ENCODE data around the gene DDX3Y.

The DDX3Y gene

GRCh38 chrY:12896973-12897372 lies 7.7 kb upstream of the DDX3Y start:
- Histone ChIP-seq H3K27me3 (ENCODE audit: insufficient read depth, poor library complexity, severe bottlenecking) (no peaks in the 10 kb centered on the region), H3K27ac (replicated peaks) (no peak overlapping the region), H3K4me3 (replicated peaks; ENCODE audit: insufficient read depth, low read length) (no peak overlapping the region)
- TF ChIP-seq POLR2AphosphoS5 (IDR thresholded peaks at IDR 0.05; ENCODE audit: low read depth) (no peak), GABPA (IDR thresholded peaks at IDR 0.05; ENCODE audit: low read depth) (no peak), REST (IDR thresholded peaks at IDR 0.05; ENCODE audit: insufficient replicate concordance, low read depth) (no peak), SPI1 (IDR thresholded peaks at IDR 0.05; ENCODE audit: borderline replicate concordance, low read depth) (no peak), CTCF (IDR thresholded peaks at IDR 0.05; ENCODE audit: insufficient read depth, low read length) (no peak)
- no peak for DNase-seq (ENCODE audit: low read depth in 1 of 2, low spot score in 1 of 2)

GRCh38 chrY:12898604-12899003 lies 6.1 kb upstream of the DDX3Y start:
- no peak for DNase-seq (ENCODE audit: low read depth in 1 of 2, low spot score in 1 of 2)
- no peak for TF ChIP-seq SPI1 (IDR thresholded peaks at IDR 0.05; ENCODE audit: borderline replicate concordance, low read depth)
- TF ChIP-seq REST (IDR thresholded peaks at IDR 0.05; ENCODE audit: insufficient replicate concordance, low read depth): no peak
- no peak for TF ChIP-seq POLR2AphosphoS5 (IDR thresholded peaks at IDR 0.05; ENCODE audit: low read depth)
- TF ChIP-seq GABPA (IDR thresholded peaks at IDR 0.05; ENCODE audit: low read depth): no peak
- TF ChIP-seq CTCF (IDR thresholded peaks at IDR 0.05; ENCODE audit: insufficient read depth, low read length): no peak
- Histone ChIP-seq H3K27me3 (ENCODE audit: insufficient read depth, poor library complexity, severe bottlenecking) (no peaks in the 10 kb centered on the region), H3K4me3 (replicated peaks; ENCODE audit: insufficient read depth, low read length) (no peak overlapping the region), H3K27ac (replicated peaks) (no peak overlapping the region)

- no peak for DNase-seq (ENCODE audit: low read depth in 1 of 2, low spot score in 1 of 2)
- no peak for TF ChIP-seq REST (IDR thresholded peaks at IDR 0.05; ENCODE audit: insufficient replicate concordance, low read depth)
- TF ChIP-seq CTCF (IDR thresholded peaks at IDR 0.05; ENCODE audit: insufficient read depth, low read length): no peak
- no peak for TF ChIP-seq SPI1 (IDR thresholded peaks at IDR 0.05; ENCODE audit: borderline replicate concordance, low read depth)
- no peak for TF ChIP-seq GABPA (IDR thresholded peaks at IDR 0.05; ENCODE audit: low read depth)
- no peak for TF ChIP-seq POLR2AphosphoS5 (IDR thresholded peaks at IDR 0.05; ENCODE audit: low read depth)
- Histone ChIP-seq H3K27me3 (ENCODE audit: insufficient read depth, poor library complexity, severe bottlenecking) (no peaks in the 10 kb centered on the region), H3K27ac (replicated peaks) (no peak overlapping the region), H3K4me3 (replicated peaks; ENCODE audit: insufficient read depth, low read length) (no peak overlapping the region)
Observed at GRCh38 chrY:12905517-12905872, 827 bp downstream of the DDX3Y start.

Data from HL-60 (cell line).